ENCODE measurements around the gene SUMO3.

The SUMO3 gene

GRCh38 chr21:44783020-44783696 is 34.7 kb downstream of the SUMO3 start:
- no peak overlapping the region for H3K27ac ChIP-seq
- no peak for DNase-seq (ENCODE audit: low read depth, low spot score)

- H3K27ac ChIP-seq, result no peak overlapping the region
- DNase-seq (ENCODE audit: low read depth, low spot score), result no peak
These were observed 36.9 kb downstream of the SUMO3 start for GRCh38 chr21:44780767-44781459.

- no peak for DNase-seq (ENCODE audit: low read depth, low spot score)
- no peak overlapping the region for H3K27ac ChIP-seq
These were observed 37.7 kb downstream of the SUMO3 start for GRCh38 chr21:44780137-44780502.

DNA sequence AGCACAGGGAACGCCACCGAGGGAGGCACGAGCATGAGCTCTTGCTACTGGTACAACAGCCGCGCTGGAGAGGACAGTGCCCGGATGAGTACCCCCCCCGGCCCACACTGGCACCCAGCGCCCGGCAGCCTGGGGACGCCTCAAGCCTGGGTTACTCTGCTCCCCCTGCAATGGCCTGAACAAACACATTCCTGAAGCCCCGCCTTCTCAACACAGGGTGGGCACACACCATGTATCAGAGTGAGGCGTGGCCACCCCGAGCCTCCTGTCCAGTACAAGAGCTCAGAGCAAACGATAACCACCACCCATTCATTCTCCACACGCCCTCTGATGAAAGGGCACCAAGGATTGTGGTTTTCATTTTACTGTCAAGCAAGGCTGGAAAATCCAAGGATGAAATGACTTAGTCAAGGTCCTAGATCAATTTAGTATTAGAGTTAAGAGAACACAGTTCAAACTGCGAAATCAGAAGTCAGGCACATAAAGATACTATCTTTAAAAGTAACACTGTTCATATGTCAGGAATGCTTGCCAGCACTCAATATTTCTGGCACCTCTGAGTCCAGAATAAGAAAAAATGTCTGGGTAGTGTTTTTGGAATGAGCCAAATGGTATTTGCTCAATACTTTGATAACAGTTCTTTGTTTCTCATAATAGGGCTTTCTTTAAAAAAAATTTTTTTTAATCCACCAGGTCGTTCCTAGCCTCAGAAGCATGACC is 38.3 kb downstream of the SUMO3 start:
- DNase-seq (ENCODE audit: low read depth, low spot score), result no peak
- no peak overlapping the region for H3K27ac ChIP-seq

- DNase-seq (ENCODE audit: low read depth, low spot score), result no peak
- H3K27ac ChIP-seq, result no peak overlapping the region
These were observed 38.9 kb downstream of the SUMO3 start for GRCh38 chr21:44778983-44779382.

DNA sequence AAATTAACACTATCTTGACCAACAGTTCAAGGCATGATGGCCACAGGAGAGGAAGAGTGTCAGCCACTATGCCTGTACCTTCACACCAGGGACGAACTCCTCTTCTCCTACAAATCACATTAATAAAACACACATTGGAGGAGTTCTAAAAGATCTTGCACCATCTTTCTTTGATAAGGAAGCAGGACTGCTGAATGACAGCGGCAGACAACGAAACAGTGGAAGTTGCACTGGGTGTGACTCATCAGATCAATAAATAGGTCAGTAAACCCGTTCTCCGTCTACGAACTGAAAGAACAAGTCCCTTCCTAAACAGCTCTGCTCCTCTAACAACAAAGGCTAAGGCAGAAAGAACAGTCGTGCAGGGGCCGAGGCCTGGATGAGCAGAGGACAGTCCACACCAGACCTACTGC is 39.4 kb downstream of the SUMO3 start:
- DNase-seq (ENCODE audit: low read depth, low spot score), result no peak
- H3K27ac ChIP-seq, result no peak overlapping the region

- DNase-seq (ENCODE audit: low read depth, low spot score), result no peak
These were observed 39.8 kb downstream of the SUMO3 start for GRCh38 chr21:44778094-44778493.

GRCh38 chr21:44774972-44775371 is 42.9 kb downstream of the SUMO3 start:
- DNase-seq (ENCODE audit: low read depth, low spot score), result no peak

More at GRCh38 chr21:44778094-44778493, 39.8 kb downstream of the SUMO3 start:
- H3K27ac ChIP-seq, result no peak overlapping the region

GRCh38 chr21:44773291-44773932 is 44.5 kb downstream of the SUMO3 start:
- H3K27ac ChIP-seq, result no peak overlapping the region
- DNase-seq (ENCODE audit: low read depth, low spot score), result peak; percentile 37

More at GRCh38 chr21:44774972-44775371, 42.9 kb downstream of the SUMO3 start:
- no peak overlapping the region for H3K27ac ChIP-seq

DNA sequence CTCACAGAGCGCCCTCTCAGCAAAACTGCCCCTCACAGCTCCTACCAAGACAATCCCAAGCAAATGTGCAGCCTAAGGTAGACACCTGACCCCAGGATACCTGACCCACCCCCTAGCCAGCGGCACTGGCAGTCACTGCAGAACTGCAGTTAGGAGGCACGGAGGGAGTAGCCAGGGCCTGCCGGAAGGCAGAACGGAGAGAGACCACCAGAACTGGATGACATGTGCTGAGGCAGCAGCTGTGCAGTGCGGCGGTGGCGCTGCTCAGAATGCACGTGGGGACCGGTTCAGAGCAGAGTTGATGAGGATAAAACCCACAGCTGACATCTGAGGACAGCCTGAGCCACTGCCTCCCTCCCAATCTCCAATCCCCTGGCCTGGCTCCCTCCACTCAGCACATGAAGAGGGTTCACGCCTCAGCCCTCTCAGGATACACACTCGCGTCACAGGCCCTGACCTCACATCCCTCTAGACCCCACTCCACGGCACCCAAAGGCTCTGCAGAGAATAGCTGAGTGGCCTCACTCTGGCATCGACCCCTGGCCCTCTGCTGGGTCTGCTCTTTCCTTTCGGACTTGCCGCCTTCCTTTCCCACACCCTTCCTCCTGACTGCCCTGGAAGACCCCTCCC is 45.9 kb downstream of the SUMO3 start:
- H3K27ac ChIP-seq, result no peak overlapping the region
- DNase-seq (ENCODE audit: low read depth, low spot score), result no peak

DNA sequence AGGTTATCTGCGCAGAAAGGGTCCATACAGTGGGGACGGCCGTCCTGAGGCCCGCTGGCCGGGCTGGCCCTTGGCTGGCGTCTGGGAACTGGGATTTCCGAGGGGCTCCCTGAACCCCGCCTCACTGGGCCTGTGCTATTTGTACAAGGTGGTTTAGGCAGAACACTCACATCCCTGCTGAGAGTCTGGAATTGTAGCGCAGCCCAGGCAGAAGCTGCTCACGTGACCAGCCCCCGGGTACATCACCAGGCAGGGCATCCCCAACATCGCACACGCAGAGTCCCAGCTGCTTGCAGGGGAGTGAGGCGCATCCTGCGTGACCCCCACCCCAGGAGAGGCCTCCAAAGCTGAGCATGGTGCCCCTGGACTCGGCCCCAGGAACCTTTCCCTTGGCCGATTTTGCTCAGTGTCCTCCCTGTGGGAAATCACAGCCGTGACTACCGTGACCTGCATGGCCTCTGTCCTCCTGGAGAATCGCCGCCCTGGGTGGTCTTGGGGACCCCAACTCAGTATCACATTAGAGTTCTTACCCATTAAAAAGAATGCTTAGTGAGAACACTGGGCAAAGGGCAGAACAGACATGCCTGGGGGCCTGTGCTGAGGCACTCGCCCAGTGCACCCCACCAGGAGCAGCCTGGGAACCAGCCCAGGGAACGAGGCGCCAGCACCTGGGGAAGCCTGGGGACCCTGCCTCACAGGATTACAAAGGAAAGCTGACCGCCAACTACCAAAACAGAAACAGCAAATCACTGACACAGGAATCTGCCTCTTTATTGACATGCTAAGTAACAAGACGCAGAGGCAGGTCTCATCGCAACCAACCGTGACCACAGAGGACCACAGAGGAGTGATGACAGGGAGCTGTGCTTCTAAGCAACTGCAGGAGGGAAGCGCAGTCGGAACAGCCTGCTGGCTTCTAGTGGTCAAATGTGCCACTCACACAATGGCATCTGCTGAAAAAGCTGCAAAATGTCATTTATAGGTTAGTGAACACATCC is 49.7 kb downstream of the SUMO3 start:
- no peak for DNase-seq (ENCODE audit: low read depth, low spot score)
- H3K27ac ChIP-seq, result no peak overlapping the region

GRCh38 chr21:44766818-44767354 is 51.0 kb downstream of the SUMO3 start:
- H3K27ac ChIP-seq, result no peak overlapping the region
- no peak for DNase-seq (ENCODE audit: low read depth, low spot score)

DNA sequence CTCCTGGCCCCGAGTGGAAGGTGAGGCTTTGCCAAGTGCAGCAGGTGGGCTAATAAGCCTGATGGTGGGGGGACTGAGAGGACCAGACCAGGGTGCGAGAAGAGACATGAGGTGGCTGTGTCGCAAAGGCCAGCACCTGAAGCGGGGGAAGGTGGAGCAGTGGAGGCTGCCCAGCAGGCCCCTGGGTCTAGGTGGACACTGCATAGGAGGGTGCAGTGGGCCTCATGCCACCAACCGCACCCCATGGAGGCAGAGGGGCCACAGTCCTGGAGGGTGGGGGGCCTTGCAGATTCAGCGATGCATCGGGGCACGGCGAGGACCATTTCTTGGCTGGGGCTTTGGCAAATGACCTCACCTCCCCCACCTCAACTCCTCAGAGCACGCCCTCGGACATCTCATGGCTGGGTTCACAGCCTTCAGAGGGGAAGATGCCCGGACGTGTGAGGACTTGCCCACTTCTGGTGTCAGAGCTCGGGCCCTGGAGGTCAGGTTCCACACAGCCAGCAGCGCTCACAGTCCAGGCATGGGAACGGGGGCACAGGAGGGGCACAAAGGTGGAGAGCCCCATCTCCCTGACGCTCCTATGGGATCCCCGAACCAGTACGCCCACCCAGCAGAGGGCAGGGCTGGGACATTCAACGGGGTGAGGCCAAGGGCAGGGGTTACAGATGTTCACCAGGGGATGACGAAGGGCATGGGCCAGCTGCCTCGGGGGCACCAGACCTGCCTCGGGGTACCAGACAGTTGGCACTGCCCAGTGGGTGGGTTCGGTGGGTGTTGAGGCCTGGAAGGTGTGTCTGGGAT is 51.6 kb downstream of the SUMO3 start:
- no peak overlapping the region for H3K27ac ChIP-seq

GRCh38 chr21:44765231-44766013 is 52.4 kb downstream of the SUMO3 start:
- H3K27ac ChIP-seq, result no peak overlapping the region

More for the DNA sequence above, 51.6 kb downstream of the SUMO3 start:
- DNase-seq (ENCODE audit: low read depth, low spot score), result no peak

GRCh38 chr21:44764319-44765230 is 53.3 kb downstream of the SUMO3 start:
- no peak overlapping the region for H3K27ac ChIP-seq

More at GRCh38 chr21:44765231-44766013, 52.4 kb downstream of the SUMO3 start:
- DNase-seq (ENCODE audit: low read depth, low spot score), result no peak

More at GRCh38 chr21:44764319-44765230, 53.3 kb downstream of the SUMO3 start:
- no peak for DNase-seq (ENCODE audit: low read depth, low spot score)
